Measurements from ENCODE around the gene GIGYF2.

Gene GIGYF2

DNA sequence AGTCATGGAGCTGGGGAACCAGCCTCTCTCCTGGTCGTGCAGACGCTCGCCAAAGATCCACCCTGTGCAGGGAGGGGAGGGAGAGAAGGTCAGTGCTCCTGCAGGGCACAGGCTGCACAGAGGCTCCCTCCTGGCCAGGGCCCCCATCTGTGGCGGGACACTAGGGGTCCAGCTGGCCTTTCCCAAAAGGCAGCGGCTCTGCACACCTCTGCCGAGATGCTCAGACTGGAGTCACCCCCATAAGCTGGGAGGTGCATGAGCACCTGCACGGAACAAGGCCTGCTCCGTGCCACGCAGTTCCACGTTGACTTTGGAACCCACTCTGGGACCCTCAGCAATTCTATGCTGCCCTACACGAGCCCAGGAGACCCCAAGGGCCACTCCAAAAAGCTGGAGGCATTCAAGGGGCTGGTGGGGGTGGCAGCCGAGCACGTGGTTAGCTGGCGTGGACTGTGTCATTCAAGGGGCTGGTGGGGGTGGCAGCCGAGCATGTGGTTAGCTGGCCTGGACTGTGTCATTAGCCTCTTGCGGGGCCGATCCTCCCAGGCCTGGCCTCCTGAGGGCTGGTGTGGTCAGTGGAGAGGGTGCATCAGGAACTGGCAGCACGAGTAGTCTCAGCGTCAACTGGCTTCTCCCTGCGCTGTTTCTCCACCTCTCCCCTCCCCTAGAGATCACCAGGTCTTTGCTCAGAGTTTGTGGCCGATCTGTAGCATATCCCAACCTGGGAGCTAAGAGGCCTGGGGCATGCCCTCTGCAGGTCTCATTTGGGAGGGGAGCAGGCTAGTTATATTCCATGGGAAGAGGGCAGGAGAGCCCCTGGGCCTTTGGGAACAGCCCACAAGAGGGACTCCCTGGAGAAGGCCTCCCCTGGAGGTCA lies 182.7 kb downstream of the GIGYF2 start:
- no peak for DNase-seq (ENCODE audit: low read depth)

DNA sequence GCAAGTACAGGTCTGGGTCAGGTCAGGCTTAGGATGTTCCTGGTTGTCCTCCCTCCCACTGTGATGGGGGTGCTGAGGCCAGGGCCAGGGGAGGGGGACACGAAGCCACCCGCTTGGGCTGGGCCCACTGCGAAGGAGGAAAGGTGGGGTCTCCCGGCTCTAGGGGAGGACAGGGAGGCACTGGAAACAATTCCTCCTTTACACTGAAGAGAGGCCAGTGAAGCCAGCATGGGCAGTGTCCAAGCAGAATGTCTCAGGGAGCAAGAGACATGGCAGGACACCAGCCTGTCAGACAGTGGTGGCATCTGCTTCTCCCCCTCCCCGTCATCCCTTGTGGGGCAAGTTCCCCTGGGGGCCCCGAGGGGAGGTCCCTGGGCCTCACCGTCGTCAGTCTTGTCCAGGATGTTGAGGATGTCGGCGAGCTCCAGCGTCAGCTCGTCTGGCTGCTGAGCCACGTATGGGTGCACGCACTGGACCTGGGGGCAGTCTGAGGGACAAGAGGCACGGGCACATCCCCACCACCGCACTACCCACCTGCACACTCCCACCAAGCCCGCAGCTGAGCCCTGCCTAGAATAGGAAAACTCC lies 183.7 kb downstream of the GIGYF2 start:
- DNase-seq (ENCODE audit: low read depth): no peak

DNA sequence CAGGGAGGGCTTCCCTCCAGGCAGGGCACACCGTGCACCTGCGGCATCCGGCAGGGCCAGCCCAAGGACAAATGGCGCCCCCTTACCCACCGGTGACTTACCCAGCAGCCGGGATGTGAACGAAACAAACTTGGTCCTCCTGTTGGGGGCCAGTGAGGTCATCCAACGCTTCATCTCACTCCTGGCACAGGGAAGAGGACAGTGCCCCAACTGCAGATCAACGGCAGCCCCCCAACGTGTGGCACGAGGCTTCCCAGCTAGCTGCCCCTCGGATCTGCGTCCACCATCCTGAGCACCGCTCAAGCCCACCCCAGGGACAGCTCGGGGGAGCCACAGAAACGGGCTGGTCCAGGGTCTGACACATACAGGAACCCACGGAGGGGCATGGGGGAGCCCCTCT lies 185.0 kb downstream of the GIGYF2 start:
- no peak for DNase-seq (ENCODE audit: low read depth)

DNA sequence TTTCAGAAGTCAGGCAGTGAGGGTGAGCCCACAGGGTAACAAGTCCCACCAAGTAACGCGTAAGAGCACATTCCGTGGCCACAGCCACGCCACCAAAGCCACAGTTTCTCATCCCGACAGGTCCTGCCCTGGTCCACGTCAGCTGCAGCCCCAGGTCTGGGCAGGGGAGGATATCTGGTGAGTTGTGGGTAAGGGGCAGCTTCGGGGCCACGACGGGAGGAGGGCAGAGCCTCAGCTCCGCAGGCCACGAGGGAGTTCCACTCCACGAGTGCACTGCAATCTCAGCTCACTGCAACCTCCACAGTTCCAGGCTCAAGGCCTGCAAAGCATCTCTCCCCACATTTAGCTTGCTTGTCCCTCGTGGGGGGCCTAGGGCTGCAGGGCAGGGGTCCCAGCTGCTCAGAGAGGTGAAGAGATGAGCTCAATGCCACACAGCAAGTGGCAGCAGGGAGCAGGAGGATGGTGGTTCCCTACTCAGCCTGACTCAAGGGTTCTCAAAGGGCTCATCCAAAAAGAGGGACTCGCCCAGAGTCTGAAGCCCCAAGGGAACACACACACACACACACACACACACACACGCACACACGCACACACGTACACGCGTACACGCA lies 185.5 kb downstream of the GIGYF2 start:
- DNase-seq (ENCODE audit: low read depth): no peak

DNA sequence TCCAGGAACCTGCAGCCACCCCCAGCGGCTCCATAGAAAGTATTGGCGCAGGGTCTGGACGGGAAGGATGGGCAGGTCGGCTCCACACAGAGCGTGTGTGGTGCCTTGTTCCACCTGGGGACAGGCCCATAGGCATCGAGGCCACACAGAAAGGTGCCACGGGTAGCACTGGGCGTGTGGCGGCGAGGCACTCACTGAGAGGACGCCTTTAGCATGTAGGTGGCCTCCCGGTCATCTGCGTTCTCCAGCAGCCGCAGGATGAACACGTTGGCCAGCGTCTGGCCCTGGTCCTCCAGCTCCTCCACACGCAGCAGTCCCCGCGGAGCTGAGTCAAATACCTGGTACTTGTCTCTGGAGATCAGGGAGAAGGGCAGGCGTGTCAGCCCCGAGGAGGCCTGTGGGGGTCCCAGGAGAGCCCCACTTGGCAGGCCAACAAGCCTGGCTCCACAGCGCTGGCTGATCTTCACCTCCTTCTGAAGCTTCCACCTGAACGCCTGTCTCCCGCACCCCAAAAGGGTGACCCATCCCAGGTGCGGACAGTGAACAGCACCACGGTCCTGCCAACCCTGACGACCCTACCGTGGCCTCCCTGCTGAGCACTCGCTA lies 186.1 kb downstream of the GIGYF2 start:
- DNase-seq (ENCODE audit: low read depth): no peak

DNA sequence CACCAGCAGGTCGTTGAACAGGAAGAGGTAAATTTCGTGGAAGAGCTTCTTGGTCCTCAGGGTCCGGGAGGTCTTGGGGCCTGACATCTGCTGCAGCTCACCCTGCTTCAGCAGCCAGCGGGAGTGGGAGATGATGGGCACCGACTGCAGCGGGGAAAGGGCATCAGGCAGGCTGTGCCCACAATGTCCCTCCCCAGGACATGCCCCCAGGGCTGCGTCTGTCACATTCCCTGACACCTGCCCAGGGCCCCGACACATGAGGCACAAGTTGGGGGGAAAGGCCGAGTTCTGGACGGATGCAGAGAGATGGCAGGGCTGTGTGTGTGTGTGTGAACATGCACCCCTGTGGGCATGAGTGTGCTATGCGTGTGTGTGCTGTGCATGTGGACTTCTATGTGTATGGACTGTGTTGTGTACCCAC lies 186.9 kb downstream of the GIGYF2 start:
- no peak for DNase-seq (ENCODE audit: low read depth)

DNA sequence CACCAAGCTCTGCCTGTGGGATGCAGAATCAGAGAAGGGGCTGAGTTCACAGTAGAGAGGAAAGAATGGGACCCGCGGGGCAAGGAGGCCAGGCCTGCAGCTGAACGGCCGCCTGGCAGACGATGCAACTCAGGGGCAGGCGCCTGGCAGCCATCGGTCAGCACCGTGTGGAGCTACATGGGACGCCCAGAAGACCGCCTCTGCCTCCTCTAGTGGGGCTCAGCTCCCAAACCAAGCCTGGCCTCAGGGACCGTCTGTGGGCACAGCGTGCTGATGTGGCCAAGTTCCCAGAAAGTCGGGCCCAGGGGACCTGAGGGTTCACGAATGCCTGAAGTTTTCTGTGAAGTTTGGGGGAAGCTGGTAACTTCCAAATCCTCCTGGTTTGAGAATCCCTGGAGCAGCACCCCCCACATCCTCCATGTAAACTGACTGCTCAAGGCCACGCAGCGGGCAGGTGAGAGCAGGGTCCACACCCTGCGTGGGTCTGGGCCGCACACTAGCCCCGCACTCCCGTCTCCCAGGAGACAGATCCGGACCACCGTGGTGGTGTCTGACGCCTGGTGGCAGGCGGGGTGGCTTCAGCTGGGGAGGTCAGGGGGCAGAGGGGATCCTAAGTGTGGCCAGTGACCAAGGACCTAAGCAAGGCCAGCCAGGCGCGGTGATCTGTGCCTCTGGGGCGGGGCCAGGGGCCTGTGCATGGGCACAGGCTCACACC lies 187.6 kb downstream of the GIGYF2 start:
- no peak for DNase-seq (ENCODE audit: low read depth)

DNA sequence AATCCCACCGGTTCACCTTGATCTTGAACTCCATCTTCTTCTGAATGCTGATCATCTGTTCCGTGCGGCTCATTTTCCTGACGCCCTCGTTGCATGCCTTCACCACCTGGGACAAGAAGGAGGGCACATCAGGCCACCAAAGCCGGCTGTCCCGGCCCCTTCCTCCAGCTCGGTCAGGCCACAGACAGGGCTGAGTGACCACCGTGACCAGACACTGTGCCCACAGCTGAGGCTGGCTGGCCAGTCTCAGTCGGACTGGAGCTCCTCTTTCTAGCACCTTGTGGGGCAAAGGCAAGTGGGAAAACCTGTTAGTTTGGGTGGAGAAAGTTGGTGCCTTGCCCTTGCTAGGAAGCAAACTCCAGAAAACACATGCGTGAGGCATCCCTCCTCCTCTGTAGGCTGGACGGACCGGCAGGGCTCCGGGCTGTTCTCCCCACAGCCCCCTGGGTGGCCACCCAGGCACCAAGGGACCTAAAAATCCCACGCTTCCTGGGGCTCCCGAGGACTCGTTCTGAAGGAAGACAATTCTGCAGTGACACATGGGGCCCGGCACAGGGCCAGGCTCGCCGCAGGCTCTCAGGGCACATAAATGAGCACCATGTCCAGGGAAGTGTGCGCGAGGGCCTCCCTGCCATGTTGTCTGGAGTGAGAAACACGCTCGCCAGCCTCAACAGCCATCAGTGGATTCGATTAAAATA lies 188.3 kb downstream of the GIGYF2 start:
- no peak for DNase-seq (ENCODE audit: low read depth)

DNA sequence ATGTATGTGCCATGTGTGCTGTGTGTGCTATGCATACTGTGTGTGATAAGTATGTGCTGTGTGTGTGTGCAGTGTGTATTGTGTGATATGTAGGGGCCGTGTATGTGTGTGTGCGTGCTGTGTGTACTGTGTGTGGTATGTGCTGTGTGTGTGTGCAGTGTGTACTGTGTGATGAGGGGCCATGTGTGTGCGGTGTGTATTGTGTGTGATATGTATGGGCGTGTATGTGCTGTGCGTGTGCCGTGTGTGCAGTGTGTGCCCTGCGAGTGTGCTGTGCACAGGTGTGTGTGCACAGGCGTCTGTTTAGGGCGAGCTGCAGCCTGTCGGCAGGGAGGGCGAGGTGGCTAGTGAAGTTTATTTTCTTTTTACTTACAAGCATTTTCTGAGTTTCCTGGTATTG lies 189.0 kb downstream of the GIGYF2 start:
- no peak for DNase-seq (ENCODE audit: low read depth)

DNA sequence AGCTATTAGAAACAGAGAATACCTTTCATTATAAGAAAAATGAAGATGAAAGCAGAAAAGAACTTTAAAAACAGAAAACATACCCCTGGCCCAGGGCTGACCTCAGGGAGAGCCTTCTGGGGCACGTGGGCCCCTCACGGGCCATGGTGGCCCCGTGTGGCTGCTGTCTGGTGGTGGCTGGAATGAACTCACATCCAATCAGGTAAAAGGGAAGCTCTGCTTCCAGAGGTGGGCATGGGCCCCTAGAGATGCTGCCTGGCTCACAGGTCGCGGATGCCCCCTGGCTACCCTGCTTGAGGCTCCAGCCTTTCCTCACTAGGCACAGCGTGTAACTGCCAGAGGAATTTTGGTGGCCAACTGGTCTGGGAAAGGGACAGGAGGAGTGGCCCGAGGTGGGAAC lies 189.5 kb downstream of the GIGYF2 start:
- no peak for DNase-seq (ENCODE audit: low read depth)

DNA sequence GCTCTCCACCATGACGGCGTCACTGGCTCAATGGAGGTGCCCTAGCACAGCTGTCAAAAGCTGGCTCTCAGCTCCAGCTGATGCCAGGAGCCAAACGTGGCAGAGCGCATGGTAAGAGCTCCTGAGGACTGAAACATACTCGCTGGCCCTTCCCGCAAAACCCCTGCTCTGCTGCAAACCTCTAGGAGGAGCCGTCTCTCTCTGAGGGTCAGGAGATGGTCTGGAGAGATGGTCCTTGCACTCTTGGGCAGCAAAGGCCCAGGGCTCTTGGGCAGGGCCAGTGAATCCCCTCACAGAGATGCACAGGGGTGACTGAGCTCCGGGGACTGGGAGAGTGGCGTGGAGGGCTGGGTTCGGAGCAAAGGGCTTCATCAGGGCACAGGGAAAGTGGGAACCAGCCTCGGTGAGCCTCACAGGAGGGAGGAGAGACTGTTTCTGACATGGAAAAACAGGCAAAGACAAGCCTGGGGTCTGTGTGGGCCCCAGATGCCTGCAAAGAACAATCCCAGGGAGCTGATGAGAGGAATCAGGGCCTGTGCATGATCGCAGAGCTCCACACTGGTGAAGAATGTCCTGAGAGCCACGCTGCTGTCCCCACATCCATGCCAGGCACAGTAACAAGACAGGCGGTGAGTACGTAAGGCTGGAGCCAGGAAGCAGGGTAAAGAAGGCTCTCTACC lies 190.2 kb downstream of the GIGYF2 start:
- DNase-seq (ENCODE audit: low read depth): peak; percentile 28

DNA sequence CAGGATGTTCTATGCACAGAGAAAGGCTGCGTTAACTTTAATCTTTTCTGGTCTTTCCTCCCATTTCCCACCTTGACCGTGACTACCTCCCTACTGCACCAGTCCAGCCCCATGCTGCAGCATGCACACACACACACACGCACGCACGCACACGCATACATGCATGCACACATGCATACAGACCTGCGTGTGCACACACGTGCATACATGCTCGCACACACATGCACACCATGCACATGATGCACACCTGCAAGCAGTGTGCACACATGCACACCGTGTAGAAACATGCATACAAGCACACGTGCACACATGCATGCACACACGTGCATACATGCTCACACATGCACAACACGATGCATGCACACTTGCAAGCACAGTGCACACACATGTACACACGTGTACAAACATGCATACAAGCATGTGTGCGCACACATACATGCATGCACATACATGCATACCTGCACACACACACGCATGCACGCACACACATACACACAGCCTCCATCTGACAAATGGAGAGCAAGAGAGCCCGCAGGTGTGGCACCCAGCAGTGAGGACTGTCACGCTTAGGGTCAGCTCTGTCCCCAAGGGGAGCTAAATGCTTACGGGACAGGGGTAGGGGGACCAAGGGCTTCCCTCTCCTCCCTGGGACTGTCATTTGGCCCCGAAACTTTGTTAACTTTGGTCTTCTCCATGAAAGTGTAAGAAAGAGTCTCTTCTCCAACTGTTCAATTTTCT lies 191.1 kb downstream of the GIGYF2 start:
- DNase-seq (ENCODE audit: low read depth): no peak

DNA sequence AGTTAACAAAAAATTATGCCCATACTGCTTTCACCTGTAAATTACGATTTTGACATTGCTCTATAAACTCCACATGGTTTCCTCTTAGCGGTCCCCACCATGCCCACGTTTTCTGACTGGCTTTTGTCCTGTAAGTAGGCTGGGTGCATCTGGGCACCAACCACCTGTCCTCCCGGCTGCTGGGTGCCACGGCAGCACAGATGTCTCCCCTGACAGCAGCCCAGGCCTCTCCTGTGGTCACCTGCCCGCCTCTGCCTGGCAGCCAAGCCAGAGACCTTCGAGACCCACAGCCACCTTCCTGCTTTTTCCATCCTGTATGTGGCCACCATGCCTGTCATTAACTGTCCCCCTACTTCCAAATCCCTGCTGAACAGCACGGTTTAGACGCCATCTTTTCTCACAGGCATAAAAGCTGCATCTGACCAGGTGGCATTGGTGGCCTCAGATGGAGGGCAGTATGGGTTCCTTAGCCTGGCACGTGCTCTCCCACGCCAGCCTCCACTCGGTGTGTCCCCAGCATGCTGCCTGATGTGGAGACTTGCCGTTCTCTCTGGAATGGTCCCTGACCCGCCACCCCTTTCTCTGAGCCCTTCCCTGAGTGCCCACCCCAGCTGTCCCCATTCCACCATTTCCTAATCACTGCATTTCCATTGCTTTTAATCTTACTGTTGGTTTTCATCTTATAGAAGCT lies 191.9 kb downstream of the GIGYF2 start:
- DNase-seq (ENCODE audit: low read depth): no peak

DNA sequence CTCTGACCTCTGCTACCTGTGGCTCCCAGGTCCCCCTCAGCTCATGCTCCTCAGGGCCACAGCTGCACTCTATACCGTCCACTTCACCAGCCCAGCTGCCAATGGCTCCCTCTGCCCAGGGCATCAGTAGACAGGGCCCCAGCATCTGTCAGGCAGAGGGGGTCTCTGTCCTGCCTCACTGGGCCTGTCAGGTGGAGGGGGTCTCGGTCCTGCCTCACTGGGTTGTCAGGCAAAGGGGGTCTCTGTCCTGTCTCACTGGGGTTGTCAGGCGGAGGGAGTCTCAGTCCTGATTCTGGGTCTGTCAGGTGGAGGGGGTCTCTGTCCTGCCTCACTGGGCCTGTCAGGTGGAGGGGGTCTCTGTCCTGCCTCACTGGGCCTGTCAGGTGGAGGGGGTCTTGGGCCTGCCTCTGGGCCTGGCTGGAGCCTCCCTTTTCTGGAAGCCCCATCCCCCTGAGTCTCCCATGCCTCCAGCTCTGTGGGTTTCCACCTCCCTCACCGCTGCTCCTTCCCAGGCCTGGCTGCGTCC lies 192.8 kb downstream of the GIGYF2 start:
- no peak for DNase-seq (ENCODE audit: low read depth)

DNA sequence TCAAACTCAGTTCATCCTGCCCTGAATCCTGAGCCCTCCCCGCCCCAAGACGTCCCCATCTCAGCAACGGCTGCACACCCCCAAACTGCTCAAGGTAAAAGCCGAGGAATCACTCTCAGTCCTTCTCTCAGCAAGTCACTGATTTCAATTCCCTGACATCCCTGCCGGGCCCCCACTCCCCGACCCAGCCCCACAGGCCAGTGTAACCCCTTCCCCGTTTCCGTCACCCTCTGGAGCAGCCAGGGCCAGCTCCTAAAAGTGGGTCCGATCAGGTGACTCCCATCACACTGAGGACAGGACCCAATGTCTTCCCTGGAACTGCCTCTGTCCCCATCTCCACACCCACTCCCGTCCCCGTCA lies 193.4 kb downstream of the GIGYF2 start:
- DNase-seq (ENCODE audit: low read depth): no peak

DNA sequence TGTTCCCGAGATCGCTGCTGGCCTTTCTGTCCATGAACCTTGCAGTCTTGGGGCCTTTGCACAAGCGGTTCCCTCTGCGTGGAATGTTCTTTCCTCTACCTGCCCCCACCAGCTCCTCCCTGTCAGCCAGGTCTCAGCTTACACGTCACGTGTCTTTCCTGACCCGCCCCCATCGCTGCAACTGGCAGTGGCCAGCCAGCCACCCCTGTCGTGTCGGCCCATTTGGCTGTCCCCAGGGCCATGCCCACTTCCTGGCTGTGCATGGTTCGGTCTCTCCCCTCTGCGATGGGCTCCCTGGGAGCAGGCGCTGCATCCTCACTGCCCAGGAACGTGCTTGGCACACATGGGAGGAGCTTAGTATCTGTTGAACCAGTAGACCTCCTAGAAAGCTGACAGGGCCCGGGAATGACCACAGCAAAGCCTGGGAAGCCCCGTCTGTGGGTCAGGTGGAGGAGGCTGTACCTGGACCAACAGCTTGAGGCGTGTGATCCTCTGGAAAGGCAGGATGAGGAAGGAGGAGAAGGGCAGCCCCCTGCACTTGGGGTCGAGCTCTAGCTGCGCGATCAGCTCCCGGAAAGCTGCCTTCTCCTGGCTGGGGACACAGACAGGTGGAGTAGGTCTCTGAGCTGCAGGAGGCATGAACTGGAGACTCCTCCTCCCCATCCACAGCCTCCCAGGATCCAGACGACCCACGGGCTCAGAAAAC lies 193.9 kb downstream of the GIGYF2 start:
- peak; percentile 35 for DNase-seq (ENCODE audit: low read depth)

DNA sequence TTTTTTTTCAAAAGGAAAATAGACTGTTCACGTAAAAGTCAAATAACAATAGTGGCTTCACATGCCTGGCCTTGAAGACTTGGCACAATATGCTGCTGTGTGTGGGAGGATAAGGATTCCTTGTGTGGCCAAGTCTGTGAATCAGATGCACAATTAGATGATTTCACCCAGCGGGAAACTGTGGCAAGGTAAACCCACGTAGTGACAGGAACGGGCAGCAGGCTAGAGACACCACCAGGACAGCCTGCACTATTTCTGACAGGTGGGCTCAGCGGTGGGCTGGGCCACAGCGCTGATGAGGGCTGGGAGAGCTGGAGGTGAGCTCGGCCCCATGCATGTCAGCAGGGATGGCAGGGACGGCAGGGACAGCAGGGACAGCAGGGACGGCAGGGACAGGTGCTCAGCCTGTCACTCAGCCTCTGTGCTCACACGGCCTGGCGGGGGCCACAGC lies 194.5 kb downstream of the GIGYF2 start:
- DNase-seq (ENCODE audit: low read depth): peak; percentile 71

DNA sequence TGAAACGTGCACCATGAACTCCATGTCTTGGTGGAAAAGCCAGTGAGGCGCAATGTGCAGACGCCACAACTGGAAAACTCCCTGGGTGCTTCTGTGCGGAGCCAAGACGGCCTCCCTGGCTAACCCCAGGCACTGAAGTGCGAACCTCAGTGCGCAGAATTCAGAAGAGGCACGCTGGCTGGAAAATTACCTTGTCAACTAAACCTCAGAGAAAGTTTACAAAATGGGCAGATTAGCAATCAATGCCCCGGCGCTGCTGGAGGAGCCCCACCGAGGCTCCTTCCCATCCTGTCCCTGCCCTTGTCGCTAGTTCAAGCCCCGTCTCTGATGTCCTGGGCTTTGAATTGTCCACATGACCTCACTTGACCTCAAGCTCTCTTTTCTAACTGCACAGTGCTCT lies 195.1 kb downstream of the GIGYF2 start:
- DNase-seq (ENCODE audit: low read depth): no peak

DNA sequence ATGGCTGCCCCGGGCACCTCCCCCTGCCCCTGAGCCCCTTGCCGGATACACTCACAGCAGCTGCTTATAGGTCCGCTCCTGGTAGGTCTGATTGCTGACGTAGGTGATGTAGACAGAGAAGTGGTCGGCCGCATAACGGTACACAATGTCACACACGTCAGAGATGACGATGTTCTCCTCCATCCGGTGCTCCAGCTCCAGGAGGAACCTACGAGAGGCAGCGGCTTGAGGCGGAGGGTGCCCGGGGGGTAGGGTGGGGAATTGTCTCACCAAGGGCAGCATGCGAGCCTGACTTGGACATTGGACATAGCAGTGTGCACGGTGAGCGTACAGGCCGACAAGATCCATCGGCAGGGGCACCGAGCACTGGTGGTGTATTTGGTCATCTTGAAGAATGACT lies 195.7 kb downstream of the GIGYF2 start:
- no peak for DNase-seq (ENCODE audit: low read depth)
